GM21381 (cell line): ENCODE measurements around the gene SH3D19.
"Not testable (repeated sequence)": the region's sequence is repeated elsewhere in the genome, so short reads cannot be mapped to it uniquely, and the experiment has no call there.

ENCODE experiments used
- ATAC-seq: cut with Tn5 transposase; IDR thresholded peaks from one replicate; pipeline ENCODE4 v1.9.1; 2021; ENCODE audit warnings: mild to moderate bottlenecking, moderate library complexity; ENCODE audit not compliant: unreplicated experiment

SH3D19 gene

DNA sequence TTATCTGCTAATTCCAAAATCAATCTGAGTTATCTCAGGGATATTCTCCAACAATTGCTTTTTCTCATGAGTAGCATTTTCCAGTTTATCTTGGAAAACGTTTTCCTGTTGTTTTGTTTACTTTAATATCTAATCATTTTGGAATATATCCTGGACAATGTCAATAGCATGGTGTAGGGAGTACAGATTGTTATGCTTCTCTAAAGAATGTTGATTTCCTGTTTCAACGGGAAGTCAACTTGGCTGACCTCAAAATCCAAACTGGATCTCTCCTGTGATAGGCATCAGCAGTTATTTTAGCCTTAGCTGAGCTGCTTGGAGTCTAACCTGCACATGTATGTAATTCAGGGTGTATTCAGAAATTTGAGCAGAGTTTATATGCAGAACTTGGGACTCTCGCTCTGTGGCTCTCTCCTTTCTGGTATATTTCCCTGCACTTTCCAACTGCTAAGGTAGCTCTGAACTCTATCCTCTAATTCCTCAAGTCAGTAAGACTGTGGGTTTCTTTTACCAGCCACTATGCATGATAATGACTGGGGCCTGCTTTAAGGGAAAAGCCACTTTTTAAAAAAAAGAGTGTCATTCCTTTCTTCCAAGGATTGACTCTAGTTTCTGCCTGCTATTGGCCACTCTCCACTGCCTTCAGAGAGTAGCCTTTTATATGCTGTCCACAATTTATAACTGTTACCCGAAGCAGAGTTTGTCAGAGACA lies 40.7 kb downstream of the SH3D19 start:
- no peak for ATAC-seq

DNA sequence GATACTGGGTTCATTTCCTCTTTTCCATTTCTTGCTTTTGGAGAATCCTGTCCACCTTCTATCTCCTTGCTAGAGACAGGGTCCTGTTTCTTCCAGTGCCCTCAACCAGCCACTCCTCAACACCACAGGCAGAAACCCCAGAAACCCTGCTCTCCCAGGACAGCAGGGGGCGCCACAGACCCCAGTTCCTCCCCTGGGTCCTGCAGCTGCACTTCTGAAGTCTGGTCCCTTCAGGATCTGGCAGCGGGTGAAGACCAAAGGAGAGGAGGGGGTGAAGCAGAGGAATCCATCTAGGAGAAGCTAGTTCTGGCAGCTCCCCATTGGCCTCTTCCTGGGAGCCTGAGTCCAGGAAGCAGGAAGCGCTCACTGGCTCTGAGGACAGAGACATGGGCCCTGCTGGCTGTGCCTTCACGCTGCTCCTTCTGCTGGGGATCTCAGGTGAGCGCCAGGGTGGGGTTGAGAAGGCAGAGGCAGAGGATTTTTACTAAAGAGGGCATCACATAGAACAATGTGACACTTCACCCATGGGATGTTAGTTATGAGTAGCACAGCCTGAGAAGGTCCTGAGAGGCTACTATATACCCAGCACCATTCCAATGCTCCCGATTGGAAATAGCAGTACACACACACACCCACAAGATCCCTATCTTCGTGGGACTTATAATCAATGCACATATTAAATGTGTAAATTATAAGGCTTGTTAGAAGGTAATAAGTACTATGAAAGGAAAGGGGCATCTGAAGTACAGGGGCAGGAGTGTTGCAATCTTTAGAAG lies 48.4 kb downstream of the SH3D19 start, which contains the start of gene PRSS48:
PRSS48 (plus strand) TSS at position 375 of the 776 bp plus-strand sequence; CDS start at position 387, 12 bp downstream.
- no peak for ATAC-seq

DNA sequence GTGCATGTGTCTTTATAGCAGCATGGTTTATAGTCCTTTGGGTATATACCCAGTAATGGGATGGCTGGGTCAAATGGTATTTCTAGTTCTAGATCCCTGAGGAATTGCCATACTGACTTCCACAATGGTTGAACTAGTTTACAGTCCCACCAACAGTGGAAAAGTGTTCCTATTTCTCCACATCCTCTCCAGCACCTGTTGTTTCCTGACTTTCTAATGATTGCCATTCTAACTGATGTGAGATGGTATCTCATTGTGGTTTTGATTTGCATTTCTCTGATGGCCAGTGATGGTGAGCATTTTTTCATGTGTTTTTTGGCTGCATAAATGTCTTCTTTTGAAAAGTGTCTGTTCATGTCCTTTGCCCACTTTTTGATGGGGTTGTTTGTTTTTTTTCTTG lies 56.5 kb downstream of the SH3D19 start:
- ATAC-seq, result not testable (repeated sequence)

DNA sequence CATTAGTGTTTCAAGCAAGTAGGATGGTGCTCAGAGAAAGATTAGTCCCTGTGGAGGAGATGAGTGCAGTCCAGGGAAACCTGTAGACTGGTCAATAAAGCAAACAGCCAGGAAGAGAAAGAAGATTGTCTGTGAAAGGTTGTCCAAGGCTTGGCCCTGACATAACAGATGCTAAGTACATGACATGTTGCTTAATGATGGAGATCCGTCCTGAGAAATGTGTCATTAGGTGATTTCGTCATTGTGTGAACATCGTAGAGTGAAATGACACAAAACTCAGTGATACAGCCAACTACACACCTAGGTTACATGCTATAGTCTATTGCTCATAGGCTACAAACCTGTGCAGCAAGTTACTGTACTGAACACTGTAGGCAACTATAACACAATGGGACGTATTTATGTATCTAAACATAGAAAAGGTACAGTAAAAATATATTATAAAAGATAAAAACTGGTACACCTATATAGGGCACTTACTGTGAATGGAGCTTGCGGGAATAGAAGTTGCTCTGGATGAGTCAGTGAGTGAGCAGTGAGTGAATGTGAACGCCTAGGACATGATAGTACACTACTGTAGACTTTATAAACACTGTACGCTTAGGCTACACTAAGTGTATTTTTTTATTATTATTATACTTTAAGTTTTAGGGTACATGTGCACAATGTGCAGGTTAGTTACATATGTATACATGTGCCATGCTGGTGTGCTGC lies 57.4 kb downstream of the SH3D19 start:
- ATAC-seq, result no peak

GRCh38 chr4:151267104-151267503 lies 58.3 kb downstream of the SH3D19 start:
- no peak for ATAC-seq

DNA sequence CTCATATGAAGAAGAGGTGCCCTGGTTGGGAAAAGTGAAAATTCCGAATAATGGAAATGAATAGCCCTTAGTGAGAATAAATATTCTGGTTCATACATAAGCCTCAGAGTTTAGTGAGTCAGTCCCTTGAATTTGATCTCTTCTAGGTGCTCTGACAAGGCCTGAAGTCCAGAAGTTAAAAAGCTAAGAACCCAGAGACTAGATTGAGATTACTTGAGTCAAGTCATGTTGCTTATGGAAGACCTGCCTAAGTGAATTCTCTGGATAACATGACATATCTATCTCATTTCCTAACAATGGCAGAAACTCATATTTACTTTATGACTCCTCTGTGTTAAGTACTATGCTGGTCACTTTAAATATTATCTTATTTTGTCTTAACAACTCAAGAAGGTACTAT lies 58.9 kb downstream of the SH3D19 start:
- ATAC-seq, result no peak

- ATAC-seq, result no peak
Observed at GRCh38 chr4:151263455-151263854, 62.0 kb downstream of the SH3D19 start.

DNA sequence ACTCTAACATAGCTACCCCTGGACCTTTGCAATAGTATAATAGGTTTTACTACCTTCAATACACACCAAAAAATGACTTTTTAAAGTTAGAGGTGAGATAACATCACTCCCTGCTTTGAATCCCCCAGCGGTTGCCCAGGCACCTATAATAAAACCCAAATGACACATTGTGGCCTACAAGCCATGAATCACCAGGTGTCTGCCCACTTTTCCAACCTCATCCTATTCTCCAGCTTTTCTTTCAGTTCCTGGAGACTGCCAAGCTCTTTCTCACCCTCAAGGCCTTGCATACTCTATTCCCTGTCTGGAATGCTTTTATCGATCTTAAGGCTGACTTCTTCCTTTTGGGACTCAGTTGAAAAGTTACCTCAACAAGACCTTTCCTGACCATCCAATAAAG lies 64.9 kb downstream of the SH3D19 start:
- ATAC-seq, result no peak

DNA sequence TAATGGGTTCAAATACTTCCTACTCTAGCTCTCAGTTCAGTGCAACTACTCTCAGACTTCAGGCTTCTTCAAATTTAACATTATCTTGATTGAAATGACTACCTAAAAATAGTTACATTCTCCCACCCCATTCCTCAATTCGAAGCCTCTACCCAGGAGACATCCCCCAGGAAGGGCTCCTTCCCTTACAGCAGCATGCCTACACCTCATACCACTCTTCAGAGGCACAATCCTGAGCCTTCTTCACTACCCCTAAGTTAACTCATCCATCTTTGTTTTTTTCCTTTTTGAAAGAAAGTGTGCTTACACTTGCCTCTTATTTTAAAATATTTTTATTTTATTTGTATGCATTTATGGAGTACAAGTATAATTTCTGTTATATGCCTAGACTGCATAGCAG lies 65.7 kb downstream of the SH3D19 start:
- no peak for ATAC-seq

DNA sequence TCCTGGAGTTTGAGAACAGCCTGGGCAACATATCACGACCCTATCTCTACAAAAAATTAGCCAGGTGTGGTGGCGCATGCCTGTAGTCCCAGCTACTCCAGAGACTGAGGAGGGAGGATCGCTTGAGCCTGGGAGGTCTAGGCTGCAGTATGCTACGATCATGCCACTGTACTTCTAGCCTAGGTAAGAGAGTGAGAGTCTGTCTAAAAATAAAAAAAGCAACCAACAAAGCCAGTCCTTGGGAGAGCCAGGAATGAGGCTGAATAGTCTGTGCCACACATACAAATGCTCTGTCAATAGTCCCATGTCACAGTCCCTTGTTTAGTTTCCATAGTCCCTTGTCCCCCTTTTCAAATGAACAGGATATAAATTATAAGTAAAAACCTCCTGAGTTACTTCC lies 67.7 kb downstream of the SH3D19 start:
- no peak for ATAC-seq

- ATAC-seq, result no peak
Observed at GRCh38 chr4:151256134-151256533, 69.3 kb downstream of the SH3D19 start.

DNA sequence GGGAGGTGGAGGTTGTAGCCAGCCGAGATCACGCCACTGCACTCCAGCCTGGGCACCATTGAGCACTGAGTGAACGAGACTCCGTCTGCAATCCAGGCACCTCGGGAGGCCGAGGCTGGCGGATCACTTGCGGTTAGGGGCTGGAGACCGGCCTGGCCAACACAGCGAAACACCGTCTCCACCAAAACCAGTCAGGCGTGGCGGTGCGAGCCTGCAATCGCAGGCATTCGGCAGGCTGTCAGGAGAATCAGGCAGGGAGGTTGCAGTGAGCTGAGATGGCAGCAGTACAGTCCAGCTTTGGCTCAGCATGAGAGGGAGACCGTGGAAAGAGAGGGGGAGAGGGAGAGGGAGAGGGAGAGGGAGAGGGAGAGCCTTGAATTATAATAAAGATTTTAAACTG lies 69.7 kb downstream of the SH3D19 start:
- not testable (repeated sequence) for ATAC-seq

DNA sequence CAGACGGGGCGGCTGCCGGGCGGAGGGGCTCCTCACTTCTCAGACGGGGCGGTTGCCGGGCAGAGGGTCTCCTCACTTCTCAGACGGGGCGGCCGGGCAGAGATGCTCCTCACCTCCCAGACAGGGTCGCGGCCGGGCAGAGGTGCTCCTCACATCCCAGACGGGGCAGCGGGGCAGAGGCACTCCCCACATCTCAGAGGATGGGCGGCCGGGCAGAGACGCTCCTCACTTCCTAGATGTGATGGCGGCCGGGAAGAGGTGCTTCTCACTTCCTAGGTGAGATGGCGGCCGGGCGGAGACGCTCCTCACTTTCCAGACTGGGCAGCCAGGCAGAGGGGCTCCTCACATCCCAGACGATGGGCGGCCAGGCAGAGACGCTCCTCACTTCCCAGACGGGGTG lies 70.2 kb downstream of the SH3D19 start:
- ATAC-seq, result not testable (repeated sequence)

- no peak for ATAC-seq
Observed at GRCh38 chr4:151251603-151252304, 73.7 kb downstream of the SH3D19 start.

- ATAC-seq, result no peak
Observed at GRCh38 chr4:151250706-151251105, 74.7 kb downstream of the SH3D19 start.

- ATAC-seq, result no peak
Observed at GRCh38 chr4:151248519-151248918, 76.9 kb downstream of the SH3D19 start.

- ATAC-seq, result no peak
Observed at GRCh38 chr4:151247395-151247794, 78.0 kb downstream of the SH3D19 start.

- ATAC-seq, result no peak
Observed at GRCh38 chr4:151246742-151247141, 78.7 kb downstream of the SH3D19 start.

DNA sequence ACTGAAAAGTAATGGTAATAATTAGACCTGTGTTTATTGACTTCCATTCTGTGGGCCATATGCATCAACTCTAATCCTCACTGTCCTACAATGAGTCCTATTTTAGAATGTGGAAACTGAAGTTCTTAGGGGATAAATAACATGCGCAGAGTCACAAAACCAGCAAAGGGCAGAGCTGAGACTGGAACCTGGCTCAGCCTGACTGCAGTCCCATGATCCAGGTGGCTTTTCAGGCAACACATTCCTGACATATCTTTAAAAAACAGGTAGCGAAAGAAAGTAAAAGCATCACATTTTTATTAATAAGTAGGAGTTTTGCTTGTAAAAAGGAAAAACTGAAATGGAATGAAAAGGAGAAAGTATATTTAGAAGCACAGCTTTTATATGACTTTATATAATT lies 83.1 kb downstream of the SH3D19 start:
- no peak for ATAC-seq

DNA sequence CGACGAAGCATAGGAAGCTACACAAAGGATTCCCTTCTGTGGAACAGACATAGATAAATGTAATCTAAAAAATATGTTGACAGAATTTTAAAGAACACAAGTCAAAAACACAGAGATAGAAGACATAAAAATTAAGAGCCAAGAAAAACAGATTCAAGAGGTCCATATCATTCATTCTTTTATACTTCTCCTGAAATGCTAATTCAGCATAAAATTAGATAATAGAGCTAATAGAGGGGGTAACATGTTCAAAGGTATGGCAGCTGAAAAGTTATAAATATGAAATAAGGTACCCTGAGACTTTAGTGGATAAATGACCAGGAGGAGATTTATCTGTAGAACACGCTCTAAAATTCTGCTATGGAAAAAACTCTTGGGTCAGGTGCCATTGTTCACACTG lies 85.8 kb downstream of the SH3D19 start:
- no peak for ATAC-seq

- no peak for ATAC-seq
Observed at GRCh38 chr4:151238477-151238876, 86.9 kb downstream of the SH3D19 start.
